K562 (cell line): ENCODE results near the gene CDCA5. TPM values are rescaled to one million over a fixed set of nuclear protein-coding genes. Genes with fewer than 3 reads are reported as not detected.

Experiments used
- BCOR ChIP-seq: fragments of 450-650 bp; IDR thresholded peaks from 2 replicates; pipeline ENCODE4 v1.6.1; 2016
- CAMTA2 ChIP-seq: fragments of 250-450 bp; sonication (Bioruptor Pico); conservative IDR thresholded peaks from 2 replicates; pipeline ENCODE4 v1.5.1; 2022
- CHD1 ChIP-seq: fragments of 200-600 bp; sonication (generic); IDR thresholded peaks from one replicate; pipeline ENCODE4 v1.6.1; 2012; ENCODE audit warnings: mild to moderate bottlenecking, moderate library complexity, low read length, inconsistent platforms
- E2F6 ChIP-seq, 2 experiments: IDR thresholded peaks; 2 replicates each; pipeline ENCODE4 v1.6.1; 2011; ENCODE audit warnings: borderline replicate concordance in 1 of 2, control low read depth in 1 of 2, low read depth in 1 of 2, low read length in 1 of 2, mild to moderate bottlenecking in 1 of 2, mixed read lengths in 1 of 2, moderate library complexity in 1 of 2; ENCODE audit not compliant: insufficient read depth in 1 of 2, insufficient read length in 1 of 2, poor library complexity in 1 of 2, severe bottlenecking in 1 of 2; ENCODE audit errors: extremely low read depth in 1 of 2
- ELK3 ChIP-seq: fragments of 450-650 bp; formaldehyde crosslinking; IDR thresholded peaks from 2 replicates; pipeline ENCODE4 v1.4.0; 2020; ENCODE audit warnings: mild to moderate bottlenecking
- FOXK1 ChIP-seq: sonication (generic); formaldehyde crosslinking; IDR thresholded peaks from 2 replicates; pipeline ENCODE4 v1.8.0; 2022; ENCODE audit warnings: missing genetic modification reagents, mild to moderate bottlenecking, borderline replicate concordance
- FUS ChIP-seq: fragments of 200-400 bp; formaldehyde crosslinking; optimal IDR thresholded peaks from 2 replicates; pipeline ENCODE3; 2017; ENCODE audit warnings: low read depth, low read length
- MAZ ChIP-seq, 2 experiments: fragments of 450-650 bp in 1 of 2; sonication (generic) in 1 of 2; formaldehyde crosslinking; IDR thresholded peaks in 1 of 2; conservative IDR thresholded peaks in 1 of 2; 2 replicates each; pipeline versions ENCODE4 v1.4.0 to v1.5.0; 2020; ENCODE audit warnings: mild to moderate bottlenecking in 1 of 2, missing genetic modification reagents in 1 of 2
- MNT ChIP-seq, 2 experiments: fragments of 450-650 bp; conservative IDR thresholded peaks; 2 replicates each; pipeline ENCODE4 v1.6.1; 2017; ENCODE audit warnings: mild to moderate bottlenecking in 2 of 2, moderate library complexity in 2 of 2
- MXD1 ChIP-seq: fragments of 250-450 bp; sonication (Bioruptor Pico); IDR thresholded peaks from 2 replicates; pipeline ENCODE4 v1.8.0; 2021; ENCODE audit warnings: borderline replicate concordance, mild to moderate bottlenecking, moderate library complexity; ENCODE audit not compliant: poor library complexity, severe bottlenecking
- NONO ChIP-seq, 2 experiments: fragments of 200-400 bp in 1 of 2; fragments of 450-650 bp in 1 of 2; formaldehyde crosslinking in 1 of 2; IDR thresholded peaks; 2 replicates each; pipeline ENCODE4 v1.6.1; 2017; ENCODE audit warnings: low read depth in 2 of 2, mild to moderate bottlenecking in 2 of 2, moderate library complexity in 2 of 2, low read length in 1 of 2
- PHF20 ChIP-seq: fragments of 450-650 bp; IDR thresholded peaks from 2 replicates; pipeline ENCODE4 v1.6.1; 2018; ENCODE audit not compliant: partially characterized antibody
- PRMT5 ChIP-seq: sonication (generic); formaldehyde crosslinking; IDR thresholded peaks from 2 replicates; pipeline ENCODE4 v1.5.0; 2020; ENCODE audit warnings: missing genetic modification reagents
- TBL1XR1 ChIP-seq, 2 experiments: IDR thresholded peaks; 2 replicates each; pipeline ENCODE4 v1.6.1; 2012; ENCODE audit warnings: improper control_type of control experiment in 2 of 2, low read length in 2 of 2, mild to moderate bottlenecking in 1 of 2
- THRB ChIP-seq: fragments of 450-650 bp; formaldehyde crosslinking; conservative IDR thresholded peaks from 2 replicates; pipeline ENCODE4 v1.4.0; 2022; ENCODE audit warnings: mild to moderate bottlenecking, missing genetic modification characterization
- TOE1 ChIP-seq, 2 experiments: fragments of 450-650 bp in 1 of 2; sonication (generic) in 1 of 2; formaldehyde crosslinking in 1 of 2; IDR thresholded peaks; 2 replicates each; pipeline versions ENCODE4 v1.7.1 to v1.8.0; 2016 to 2022; ENCODE audit warnings: borderline replicate concordance in 2 of 2, mild to moderate bottlenecking in 2 of 2, antibody characterized with exemption in 1 of 2, inconsistent platforms in 1 of 2, low read depth in 1 of 2, missing genetic modification reagents in 1 of 2, moderate library complexity in 1 of 2
- ZBED1 ChIP-seq: IDR thresholded peaks from 2 replicates; pipeline ENCODE4 v1.6.1; 2014
- ZNF551 ChIP-seq: fragments of 250-450 bp; sonication (Bioruptor Pico); IDR thresholded peaks from 2 replicates; pipeline ENCODE4 v1.5.0; 2021; ENCODE audit warnings: mild to moderate bottlenecking, moderate library complexity
- polyA plus RNA-seq, 8 experiments: library from polyadenylated mRNA; depleted of rRNA in 4 of 8; stranded (reverse) in 5 of 8; unstranded in 3 of 8; fragments of >200 nt; fragmentation: Nextera tagmentation in 2 of 8; fragmentation: Illumina TruSeq in 1 of 8; extraction: Ambion mirVana in 2 of 8; extraction: Trizol in 1 of 8; gene quantifications; 2 replicates each; pipeline versions ENCODE4 v1.2.1 to v1.2.3, GENCODE V29; 2011 to 2014; ENCODE audit warnings: inconsistent platforms in 1 of 8, missing spikeins in 1 of 8
- total RNA-seq, 7 experiments: library from RNA; depleted of rRNA in 6 of 7; stranded (reverse); fragments of >200 nt in 6 of 7; fragmentation: Illumina TruSeq in 2 of 7; extraction: Trizol in 2 of 7; gene quantifications; 2 replicates each; pipeline versions ENCODE4 v1.2.1 to v1.2.3, GENCODE V29; 2011 to 2021; ENCODE audit warnings: low replicate concordance in 1 of 7

CDCA5 gene
- total and polyA plus RNA-seq, 9 of the 15 experiments (the other 6 are each of a cell fraction or from before 2014, with no cell fraction given): 18.9 to 94.3 (median 64.6) TPM

GRCh38 chr11:65117206-65118096, 33.6 kb upstream of the CDCA5 start, which contains the start of gene ZNHIT2 (continued):
- TF ChIP-seq MNT (conservative IDR thresholded peaks at IDR 0.05): peak; percentile 93 to 96
- TF ChIP-seq THRB (CRISPR knock-in tag): no peak
- peak; percentile 99 for TF ChIP-seq CHD1
- no peak for TF ChIP-seq ELK3 (CRISPR knock-in tag)
- peak; percentile 72 for TF ChIP-seq FUS
- peak; percentile 56 for TF ChIP-seq MXD1 (CRISPR knock-in tag)
- TF ChIP-seq BCOR: no peak
- TF ChIP-seq PHF20: peak; percentile 90
- peak in 1 of 2 experiments; percentile 41 for TF ChIP-seq E2F6 (IDR thresholded peaks at IDR 0.05; ENCODE audit: borderline replicate concordance in 1 of 2, extremely low read depth in 1 of 2, insufficient read depth in 1 of 2, insufficient read length in 1 of 2, low read depth in 1 of 2, low read length in 1 of 2, poor library complexity in 1 of 2, severe bottlenecking in 1 of 2)
- TF ChIP-seq NONO (IDR thresholded peaks at IDR 0.05; ENCODE audit: low read depth in 2 of 2, low read length in 1 of 2): peak in 1 of 2 experiments; percentile 12; a peak in 1 of 4 replicates
- no peak for TF ChIP-seq CAMTA2 (CRISPR knock-in tag)
- TF ChIP-seq PRMT5 (CRISPR knock-in tag): peak; percentile 95
- no peak for TF ChIP-seq ZNF551
- TF ChIP-seq TOE1 (IDR thresholded peaks at IDR 0.05; ENCODE audit: borderline replicate concordance): peak; percentile 75; the same call in 1 of the 2 replicates
- TF ChIP-seq TOE1 (CRISPR knock-in tag; IDR thresholded peaks at IDR 0.05; ENCODE audit: borderline replicate concordance, low read depth): no peak
- TF ChIP-seq MAZ (CRISPR knock-in tag; conservative IDR thresholded peaks at IDR 0.05 in 1 of 2, IDR thresholded peaks at IDR 0.05 in 1 of 2): peak; percentile 66 to 89
- peak; percentile 48; the same call in 1 of the 2 replicates for TF ChIP-seq ZBED1
- 0 out of 2 replicates have a peak, but pooled peaks have one; percentile 16 for TF ChIP-seq FOXK1 (CRISPR knock-in tag)
- TF ChIP-seq TBL1XR1 (IDR thresholded peaks at IDR 0.05; ENCODE audit: low read length in 2 of 2): peak in 1 of 2 experiments; percentile 44; a peak in 2 of 4 replicates
